NK-92 treated with Interleukin-12 subunit alpha and Interleukin-12 subunit beta, amount 100 ng/mL, for 24 hours (cell line): Measurements from ENCODE around the gene MAPKBP1.

Experiments
- DNase-seq: peaks from one replicate; lab custom pipeline; 2025; lab: John Stamatoyannopoulos, UW

Gene MAPKBP1

DNA sequence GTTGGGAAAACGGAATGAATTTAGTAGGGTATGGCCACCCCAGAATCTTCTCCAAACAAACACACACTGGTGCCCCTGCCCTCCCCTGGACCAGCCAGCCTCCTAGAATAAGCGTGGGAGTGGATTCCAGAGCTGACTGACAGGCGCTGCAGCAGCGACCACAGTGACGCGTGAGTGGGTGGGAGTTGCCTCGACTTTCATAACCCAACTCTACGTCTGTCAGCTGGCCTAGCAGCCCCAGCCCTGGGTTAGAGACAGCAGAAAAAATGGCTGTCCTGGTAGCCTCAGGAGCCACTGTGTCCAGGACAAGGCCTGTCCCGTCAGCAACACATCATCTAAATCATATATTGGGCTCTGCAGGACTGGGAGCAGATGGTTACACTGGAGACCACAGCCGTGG lies 74.3 kb downstream of the MAPKBP1 start:
- DNase-seq: no peak

DNA sequence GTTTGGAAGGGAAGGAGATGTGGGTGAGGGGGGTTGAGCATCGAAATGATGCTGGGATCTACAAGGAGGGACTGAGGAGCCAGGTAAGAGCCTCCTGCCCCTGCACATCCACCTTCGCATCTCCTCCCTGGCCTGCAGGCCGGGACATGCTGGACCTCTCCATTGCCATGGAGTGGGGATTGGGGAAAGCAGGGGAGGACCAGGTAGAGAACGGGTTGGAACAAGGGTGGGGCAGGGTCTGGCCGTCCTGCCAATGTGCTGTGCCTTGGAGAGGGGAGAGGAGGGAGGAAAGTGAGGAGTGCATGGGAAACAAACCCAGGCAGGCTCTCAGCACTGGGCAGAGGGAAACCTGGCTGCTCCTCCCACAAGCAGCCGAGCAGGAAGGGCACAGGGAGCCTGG lies 74.9 kb downstream of the MAPKBP1 start:
- no peak for DNase-seq

DNA sequence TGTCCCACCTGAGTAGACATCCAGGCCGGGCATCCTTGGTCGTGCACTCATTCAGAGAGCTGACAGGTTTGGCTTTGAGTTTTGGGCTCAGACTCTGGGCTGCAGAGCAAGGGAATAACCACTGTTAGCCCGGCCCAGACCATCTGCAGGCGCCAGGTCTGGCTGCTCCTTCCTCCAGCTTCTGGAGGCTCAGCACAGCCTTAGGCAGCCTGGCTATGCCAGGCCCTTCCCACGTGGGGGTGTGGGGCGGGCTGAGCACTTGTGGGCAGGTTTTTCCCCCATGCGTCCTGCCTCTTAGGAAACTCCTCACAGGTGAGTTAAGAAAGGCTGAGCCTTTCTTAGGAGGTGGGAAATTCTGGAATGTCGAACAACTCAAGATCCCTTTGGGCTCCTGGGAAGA lies 75.6 kb downstream of the MAPKBP1 start:
- no peak for DNase-seq

DNA sequence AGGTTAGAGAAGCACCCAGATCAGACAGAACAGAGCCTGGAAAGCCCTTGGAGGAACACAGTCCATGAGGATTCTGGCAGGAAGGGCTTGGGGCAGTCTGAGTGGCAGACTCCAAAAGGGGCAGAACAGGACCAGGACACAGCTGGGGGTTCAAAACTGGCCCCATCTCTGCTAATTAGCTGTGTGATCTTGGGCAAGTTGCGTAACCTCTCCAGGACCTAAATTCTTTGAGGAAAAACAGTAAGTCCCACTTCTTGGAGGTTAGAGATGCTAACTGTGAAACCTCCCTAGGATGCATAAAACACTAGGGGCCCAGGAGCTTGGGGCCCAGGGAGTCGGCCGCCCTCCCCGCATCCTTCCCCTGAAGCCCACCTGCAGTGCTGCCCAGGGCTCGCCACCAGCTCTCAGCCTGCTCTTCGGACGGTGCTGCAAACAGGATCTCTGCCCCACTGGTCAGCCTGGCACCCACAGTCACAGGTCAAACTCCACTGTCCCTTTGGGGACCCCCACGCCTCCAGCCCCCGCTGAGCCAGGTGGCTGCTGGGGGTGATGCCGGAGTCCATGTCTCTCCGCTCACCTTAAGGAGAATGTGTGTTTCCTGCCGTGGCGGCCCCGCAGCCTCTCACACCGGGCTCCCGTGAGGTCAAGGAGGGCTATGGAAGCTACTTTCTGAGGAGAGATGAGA lies 76.3 kb downstream of the MAPKBP1 start:
- no peak for DNase-seq

DNA sequence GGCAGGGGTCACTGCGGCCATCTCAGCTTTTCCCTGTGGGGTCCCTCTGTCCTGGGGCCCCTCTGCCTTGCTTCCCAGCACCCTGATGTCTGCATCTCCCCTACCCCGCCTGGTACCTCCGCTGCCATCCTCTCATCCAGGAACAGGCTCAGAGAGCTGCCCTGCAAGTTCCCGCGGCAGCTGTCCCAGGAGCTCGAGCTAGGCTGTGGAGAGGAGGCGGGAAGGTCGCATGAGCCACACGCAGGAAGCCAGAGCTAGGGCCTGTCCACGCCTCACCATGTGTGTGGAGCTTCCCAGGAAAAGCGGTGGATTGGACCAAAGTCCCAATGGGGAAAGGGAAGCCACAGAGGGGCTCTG lies 76.9 kb downstream of the MAPKBP1 start:
- DNase-seq: no peak

DNA sequence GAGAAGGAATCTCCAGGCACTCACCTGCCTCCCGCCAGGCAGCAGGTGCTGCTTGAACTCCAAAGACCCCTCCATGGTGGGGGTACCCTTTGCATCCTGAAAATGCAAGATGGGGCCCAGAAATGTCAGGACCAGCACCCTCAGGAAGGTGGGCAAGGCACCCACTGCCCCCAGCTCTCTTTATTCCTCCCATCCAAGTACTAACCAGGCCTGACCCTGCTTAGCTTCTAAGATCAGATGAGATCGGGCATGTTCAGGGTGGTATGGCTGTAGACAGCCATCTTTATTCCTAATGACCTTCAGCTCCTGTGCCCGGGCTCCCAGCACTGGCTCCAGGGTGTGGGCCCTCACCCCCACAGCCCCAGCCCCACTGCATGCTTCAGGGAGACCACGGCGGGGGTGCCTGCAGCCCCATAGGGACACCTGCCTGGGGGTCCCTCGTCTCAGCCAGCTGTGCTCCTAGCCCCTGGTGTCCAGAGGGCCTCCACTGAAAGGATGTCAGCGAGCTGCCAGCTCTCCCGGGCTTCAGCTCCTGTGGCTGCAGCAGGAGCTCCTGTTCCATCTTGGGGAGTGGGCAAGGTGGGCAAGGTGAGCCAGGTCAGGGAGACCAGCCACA lies 77.6 kb downstream of the MAPKBP1 start:
- DNase-seq: no peak

DNA sequence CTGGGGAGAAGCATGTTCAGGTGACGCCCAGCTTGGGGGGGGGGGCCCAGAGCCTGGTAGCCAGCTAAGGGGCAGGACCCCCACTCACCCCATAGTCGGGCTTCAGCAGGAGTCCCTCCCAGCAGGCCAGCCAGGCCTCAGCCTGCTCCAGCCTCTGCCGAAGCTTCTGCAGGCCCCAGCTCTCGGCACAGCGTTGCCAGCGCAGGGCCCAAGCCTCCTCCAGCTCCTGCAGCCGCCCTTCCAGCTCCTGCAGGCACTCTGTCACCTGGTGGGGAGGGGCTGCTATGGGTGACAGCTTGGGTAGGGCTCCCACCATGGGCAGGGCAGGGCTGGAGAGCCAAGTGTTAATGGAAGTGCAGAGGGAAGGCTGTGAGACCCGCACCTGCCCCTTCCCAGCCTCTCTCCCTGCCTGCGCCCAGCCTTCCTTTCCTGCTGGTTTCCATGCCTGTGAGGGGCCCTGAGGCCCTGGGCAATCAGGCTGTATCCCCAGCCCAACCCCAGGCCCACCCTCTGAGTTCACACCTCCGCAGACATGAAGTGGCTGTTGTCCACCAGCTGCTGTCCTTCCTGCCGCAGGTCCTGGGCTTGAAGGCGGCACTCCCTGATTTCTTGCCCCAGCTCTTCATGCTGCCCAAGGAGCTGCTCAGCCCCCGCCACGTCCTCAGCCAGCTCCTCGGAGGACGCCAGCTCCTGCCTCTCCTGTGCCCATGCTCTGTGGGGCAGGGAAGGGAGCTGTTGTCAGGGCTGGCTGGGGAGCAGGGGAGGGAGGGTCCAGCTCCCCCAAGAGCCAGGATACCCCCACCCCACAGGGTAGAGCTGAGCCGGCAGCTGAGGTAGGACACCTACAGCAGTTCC lies 78.7 kb downstream of the MAPKBP1 start:
- no peak for DNase-seq

DNA sequence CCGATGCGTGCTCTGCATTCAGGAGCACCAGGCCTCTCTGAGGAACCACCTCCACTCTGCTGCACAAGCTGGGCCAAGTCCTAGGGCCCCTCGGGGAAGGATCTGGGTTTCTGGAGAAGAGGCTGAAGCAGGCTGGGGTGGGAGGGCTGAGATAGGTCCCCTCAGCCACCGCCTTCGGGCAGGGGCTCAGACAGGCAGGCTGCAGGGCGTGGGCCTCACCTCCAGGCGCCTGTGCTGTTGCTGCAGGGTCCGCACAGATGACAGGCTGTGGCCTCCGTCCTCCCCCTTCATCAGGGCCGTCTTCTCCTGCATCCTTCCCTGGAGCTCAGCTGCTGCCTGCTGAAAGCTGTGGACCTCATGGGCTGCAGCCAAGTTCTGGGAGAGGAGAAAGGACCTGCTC lies 79.5 kb downstream of the MAPKBP1 start:
- DNase-seq: no peak

DNA sequence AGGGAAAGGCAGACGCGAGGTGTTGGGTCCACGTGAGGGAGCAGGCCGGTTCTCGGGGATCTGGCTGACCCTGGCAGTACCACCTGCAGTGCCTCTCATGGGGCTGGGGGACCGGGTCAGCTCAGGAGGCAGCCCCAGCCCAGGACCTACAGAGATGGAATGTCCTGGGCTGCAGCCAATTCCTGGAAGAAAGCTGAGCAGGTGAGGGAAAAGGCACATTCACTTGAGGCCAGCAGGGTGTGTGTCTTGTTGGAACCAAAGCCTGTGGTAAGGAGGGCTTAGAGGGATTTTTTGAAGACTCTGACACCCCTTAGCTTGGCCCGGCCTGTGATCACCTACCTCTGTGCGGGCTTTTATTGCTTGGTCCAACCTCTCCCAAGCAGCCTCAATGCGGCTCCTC lies 80.2 kb downstream of the MAPKBP1 start:
- DNase-seq: no peak

DNA sequence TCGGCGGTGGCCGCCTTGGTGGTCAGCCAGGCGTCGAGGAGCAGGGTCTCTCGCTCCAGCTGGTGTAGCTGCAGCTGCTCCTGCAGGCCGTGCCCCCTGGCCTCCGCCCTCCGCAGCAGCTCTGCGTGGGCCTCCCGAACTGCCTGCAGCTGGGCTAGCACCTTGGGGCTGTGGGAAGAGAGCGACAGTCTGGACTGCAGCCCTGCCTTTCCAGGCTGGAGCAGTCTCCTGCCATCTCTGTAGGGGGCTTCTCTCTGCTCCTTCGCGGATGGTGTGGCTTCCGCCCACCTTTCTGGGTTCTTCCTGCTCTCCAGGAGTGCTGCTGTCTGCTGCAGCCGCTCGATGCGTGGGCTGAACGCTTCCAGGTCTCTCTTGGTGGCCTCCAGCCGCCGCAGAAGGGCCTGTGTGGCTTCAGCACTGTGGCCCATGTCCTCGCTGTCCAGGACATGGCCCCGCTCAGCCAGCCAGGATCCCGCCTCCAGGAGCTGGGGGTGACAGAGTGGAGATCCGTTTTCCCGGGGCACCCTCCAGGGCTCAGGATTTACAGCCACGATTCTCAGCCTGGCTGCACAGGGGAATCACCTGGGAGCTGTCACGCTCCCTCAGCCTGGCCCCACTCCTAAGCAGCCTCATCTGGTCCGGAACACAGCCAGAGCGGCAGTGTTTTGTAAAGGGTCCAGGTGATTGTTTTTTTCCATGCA lies 81.1 kb downstream of the MAPKBP1 start:
- no peak for DNase-seq

DNA sequence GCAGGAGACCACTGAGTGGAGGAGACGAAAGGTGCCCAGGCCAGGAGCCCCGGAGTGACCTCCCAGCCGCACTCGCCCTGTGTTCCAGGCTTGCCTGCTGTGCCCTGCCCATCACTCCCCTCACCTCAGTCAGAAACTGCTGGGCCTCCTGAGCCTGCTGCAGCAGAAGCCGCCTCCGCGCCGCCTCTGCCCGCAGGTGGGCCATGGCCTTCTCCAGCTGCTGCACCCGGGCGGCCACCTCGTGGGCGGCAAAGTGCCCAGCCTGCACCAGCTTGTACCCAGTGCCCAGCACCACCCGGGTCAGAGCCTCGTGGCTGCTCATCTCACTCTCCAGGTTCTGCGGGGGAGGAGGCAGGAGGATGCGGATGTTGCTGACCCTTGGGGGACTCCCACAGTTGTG lies 82.0 kb downstream of the MAPKBP1 start:
- DNase-seq: no peak

DNA sequence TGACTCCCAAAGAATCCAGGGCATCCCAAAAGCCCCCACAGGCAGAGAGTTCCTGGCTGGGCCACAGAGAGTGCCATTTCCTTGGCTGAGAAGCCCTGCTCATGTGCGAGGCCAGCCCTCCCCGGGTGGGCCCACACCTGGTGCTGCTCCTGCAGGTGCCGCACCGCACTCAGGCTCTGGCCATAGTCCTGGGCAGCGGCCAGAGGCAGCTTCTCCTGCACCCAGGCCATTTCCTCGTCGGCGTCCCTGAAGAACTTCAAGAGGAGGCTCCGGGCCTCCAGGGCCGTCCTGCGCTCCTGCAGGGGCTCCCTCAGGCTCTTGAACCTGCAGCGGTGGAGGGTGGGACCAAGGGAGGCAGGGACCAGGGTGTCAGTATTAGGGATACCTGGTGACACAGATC lies 82.4 kb downstream of the MAPKBP1 start:
- DNase-seq: no peak

DNA sequence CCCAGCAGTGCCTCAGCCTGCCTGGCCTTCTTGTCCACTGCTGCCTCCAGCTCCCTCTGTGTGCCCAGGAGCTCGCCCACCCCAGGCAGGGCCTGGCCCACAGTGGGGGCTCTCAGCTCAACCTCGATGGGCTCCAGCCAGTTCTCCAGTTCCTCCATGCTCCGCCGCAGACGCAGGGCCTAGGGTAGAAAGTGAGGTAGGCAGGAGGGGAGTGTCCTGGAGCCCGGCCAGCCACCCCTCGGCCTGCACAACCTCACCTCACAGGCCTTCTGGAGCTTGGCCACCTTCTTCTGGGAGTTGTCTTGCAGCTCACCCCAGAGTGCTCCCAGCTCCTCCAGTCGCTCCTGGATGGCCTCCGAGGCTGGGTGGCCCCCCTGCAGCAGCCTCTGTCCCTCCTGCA lies 83.0 kb downstream of the MAPKBP1 start:
- DNase-seq: no peak

DNA sequence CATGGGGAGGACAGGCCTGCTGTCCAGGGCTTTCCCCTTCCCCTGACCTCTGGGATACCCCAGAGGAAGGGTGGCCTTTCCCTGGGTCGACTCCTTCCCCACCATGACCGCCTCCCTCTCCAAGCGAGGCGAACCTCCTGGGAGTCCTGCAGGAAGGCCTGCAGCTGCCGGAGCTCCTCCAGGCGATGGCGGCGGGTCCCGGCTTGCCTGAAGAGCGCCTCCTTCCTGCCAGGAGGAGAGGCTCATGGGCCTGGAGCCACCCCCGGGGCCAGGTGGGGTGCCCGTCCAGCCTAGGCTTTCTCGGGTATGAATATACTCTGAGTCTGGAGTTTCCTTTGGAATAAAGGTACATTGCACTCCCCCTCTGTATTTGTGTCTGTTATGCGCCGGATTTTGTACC lies 84.5 kb downstream of the MAPKBP1 start:
- no peak for DNase-seq

DNA sequence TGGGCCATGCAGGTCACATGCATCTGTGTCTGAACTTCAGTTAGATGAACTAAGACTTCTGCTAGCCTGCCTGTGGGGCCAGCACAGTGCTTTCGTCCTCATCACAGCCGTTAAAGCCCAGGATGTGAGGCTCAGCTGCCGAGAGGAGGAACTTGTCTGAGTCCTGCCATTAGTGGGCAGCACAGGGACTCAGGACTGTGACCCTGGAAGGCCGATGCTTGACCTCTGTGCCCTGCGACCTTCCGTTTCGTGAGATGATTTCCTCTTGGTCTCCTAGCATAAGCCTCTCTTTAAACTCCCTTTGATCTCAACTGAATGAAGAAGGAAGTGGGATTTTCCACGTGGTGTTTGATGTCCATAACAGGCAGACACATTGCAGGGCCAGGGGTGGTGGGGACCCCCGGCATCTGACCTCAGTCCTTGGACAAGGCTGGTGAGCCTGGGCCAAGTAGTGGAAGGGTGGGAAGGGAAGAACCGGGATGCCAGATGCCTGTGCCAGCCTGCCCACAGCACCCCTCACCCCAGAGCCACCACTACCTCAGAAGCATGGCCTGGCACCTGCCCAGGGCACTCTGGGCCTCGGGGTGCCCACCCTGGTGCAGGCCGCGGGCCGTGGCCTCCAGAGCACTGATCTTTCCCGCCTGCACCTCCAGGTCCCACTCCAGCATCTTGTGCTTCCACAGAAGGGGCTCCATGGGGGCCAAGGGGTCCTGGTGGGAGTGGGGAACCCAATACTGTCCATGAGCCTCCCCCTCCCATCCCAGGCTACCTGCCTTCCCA lies 86.0 kb downstream of the MAPKBP1 start:
- no peak for DNase-seq

DNA sequence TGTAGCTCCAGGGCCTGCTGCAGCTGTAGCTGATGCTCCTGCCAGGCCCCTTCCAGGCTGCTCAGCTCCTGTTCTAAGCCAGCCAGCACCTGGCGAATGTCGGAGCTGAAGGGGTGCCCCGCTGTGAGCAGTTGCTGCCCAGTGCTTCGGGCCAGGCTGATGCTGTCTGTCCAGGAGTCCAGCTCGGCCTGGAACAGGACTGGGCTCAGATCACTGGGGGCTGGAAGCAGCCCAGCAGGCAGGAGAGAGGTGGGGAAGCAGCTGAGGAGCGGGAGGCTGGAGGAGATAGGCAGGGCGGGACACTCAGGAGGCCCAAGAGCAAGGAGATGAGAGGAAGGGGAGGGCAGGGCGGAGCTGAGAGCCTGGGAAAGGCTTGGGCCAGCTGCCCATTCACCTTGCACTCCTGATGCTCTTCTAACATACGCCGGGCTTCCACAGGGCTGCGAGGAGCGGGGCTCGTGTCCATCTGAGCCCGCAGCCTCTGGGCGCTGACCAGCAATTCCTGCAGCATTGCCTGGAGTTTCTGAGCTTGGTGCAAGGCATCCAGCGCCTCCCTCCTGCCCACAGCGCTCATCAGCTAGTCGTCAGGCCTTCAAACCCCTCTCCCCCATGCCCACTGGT lies 87.6 kb downstream of the MAPKBP1 start:
- no peak for DNase-seq

DNA sequence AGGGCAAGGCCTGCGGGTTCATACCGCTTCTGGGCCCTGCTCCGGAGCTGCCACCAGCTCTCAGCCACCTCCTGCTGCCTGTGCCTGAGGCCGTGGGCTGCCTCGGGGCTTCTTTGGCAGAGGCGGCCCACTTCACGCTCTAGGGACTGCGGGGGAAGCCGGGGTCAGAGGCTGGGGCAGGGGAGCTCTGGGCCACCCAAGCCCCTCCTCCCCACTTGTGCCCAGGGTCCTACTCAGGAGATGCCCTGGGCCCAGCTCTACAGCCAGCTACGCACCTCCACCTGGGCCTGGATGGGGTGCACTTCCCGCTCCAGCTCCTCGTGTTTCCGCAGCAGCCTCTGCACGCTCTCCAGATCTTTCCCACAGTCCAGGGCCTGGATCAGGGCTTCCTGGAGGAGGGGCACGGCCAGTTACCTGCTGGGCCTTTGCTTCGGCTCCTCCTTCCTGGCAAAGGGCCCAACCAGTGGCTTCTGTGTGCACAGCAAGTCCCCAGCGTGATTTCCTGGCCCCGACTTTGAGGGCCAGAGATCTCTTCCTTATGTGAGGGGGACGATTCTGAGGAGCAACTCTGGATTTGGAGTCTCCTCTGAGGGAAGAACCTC lies 88.3 kb downstream of the MAPKBP1 start:
- no peak for DNase-seq

DNA sequence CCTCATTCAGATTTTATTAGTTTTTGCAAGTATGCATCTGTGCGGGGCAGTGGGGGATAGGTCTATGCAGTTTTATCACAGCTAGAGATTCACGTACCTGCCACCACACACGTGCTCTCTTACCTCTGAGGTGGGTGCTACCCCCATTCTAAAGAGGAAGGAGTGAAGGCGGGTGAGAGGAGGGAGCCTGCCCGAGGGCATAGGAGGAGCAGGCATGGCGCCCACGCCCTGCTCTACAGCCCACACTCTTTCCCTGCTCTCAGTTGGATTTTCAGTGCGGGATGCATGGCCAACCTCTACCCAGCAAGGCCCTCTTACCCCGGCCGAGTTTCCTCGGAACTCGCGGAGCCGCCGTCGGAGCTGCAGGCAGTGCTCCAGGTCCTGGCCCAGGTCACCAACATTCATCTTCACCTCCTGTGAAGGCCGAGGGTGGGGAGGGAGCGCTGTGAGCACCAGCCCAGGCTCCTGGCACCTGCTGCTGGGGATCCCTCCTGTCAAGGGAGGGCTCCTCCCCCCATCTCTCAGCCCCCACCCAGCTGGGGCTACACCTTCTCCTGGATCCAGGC lies 91.3 kb downstream of the MAPKBP1 start:
- DNase-seq: no peak

DNA sequence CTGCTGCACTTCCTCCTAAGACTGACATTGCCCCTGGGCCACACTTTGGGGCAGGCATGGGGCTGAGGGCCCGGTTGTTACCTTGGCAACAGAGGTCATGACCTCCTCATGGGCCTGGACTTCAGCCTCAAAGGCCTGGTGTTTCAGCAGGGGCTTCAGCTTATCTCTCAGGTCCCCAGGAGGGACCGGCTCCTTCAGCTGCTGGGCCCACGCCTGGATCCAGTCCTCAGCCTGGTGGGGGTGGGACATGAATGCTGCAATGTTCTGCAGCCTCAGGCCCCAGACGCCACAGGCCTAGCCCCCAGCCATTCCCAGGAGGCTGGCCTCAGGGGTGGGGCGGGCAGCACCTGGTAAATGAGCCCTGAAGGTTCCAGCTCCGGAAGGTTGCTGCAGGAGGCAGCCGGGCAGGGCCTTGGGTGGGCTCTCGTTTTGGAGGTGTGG lies 92.0 kb downstream of the MAPKBP1 start:
- no peak for DNase-seq

DNA sequence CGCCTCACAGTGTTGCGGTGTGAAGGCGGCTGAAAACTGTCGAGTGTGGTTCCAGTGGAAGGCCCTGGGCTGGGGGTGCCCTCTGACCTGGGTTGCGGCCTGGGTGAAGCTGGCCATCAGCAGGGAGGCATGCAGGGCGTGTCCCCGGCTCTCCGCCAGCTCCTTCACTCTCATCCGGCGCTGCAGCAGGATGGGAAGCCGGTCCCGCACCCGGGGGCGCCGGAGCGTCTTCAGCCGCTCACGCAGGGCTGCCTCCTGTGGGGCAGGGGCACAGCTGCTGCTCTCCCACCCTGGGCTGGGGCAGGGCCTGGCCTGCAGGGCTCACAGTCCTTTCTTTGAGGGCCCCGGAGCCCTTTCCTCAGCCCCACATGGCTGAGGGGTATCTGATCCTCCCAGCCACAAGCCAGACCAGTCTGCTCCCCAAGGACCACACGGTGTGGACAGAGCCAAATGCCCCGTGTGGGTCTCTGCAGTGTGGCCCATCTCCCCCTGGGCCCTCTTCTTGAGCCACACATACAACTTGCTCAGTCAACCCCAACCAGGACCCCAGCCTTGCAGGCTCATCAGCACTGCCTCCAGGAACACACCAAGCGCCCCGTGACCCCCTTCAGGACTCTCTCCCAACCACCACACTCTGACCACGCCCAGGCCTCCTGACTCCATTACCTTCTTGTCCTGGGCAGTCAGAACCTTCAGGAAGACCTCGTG lies 92.7 kb downstream of the MAPKBP1 start:
- DNase-seq: no peak
